DMS79 (cell line): ENCODE results near the gene MICU1.
"Not testable (repeated sequence)": the region's sequence is repeated elsewhere in the genome, so short reads cannot be mapped to it uniquely, and the experiment has no call there.

Source experiments
- DNase-seq: peaks from one replicate; lab custom pipeline; 2025; lab: John Stamatoyannopoulos, UW

MICU1 gene

DNA sequence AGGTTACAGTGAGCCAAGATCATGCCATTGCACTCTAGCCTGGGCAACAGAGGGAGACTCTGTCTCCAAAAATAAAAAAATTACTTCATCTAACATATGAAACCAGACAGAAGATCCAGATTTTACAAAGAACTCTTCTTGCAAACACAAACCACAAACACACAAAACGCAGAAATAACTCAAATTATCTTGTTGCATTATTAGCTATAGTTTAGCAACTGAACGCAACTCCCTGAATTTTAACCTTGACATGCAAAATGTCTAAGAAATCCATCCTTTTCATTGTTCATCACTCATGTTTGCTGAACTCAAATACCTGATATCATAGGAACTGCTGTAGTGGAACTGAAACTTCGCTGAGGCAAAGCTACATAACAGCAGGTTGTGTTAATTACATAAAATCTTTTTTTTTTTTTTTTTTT lies 64.1 kb downstream of the MICU1 start:
- no peak for DNase-seq

DNA sequence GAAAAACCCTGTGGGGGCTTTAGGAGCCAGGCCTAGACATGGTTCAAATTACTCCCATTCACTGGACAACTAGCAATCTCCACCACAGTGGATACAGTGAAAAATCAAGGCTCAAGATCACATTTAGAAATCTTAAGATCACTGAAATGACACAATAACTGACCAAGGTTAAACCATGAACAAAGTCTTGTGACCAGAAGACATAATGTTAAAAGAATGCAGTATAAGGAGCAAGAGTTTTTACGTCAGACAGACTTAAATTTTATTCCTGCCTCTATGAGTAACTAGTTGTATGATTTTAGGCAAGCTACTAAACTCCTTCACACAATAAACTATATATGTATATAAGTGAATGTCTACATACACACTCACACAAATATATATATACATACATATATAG lies 68.5 kb downstream of the MICU1 start:
- DNase-seq, result no peak

DNA sequence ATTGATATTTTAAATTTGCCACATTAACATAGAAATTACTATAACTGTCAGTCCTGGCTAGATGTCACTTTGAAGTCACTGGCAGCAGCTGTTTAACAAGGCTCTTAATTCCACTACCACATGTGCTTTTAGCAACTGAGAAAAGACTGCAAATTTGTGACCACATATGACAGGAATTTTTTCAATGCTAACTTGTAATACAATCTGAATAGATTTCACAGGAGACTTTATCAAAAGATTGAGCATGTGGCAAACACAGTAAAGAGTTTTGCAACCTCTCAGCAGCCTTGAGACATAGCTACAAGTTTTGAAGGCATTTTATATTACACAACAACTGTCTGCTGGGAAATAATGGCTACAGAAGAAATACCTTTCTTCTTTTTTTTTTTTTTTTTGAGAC lies 73.0 kb downstream of the MICU1 start:
- DNase-seq, result no peak

DNA sequence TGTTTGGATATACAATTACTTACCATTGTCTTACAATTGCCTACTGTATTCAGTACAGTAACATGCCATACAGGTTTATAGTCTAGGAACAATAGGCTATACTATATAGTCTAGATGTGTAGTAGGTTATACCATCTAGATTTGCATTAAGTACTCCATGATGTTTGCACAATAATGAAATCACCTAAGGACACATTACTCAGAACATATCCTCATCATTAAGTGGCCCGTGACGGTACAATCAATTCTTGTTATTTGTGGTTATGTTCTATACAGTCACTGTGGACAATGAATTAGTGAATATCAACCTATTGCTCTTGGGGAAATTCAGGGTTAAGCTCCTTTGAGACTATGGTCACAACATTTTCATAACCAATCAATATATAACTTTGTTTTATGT lies 75.6 kb downstream of the MICU1 start:
- no peak for DNase-seq

DNA sequence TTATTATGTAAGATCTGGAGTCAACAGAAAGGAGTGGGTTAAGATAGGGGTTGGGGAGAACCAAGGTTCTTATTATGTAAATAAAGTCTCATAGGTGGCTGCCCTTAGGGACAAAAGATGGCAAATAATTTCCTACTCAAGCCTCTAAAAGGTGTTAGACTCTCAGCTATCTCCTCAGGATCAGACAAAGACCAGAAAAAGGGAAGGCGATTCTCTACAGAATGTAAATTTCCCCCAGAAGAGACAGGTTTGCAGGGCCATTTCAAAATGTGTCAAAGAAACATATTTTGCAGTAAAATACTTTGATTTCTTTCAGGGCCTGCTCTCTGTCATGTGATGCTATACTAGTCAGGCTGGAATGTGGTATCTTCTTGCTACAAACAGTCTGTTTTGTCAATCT lies 80.3 kb downstream of the MICU1 start:
- no peak for DNase-seq

DNA sequence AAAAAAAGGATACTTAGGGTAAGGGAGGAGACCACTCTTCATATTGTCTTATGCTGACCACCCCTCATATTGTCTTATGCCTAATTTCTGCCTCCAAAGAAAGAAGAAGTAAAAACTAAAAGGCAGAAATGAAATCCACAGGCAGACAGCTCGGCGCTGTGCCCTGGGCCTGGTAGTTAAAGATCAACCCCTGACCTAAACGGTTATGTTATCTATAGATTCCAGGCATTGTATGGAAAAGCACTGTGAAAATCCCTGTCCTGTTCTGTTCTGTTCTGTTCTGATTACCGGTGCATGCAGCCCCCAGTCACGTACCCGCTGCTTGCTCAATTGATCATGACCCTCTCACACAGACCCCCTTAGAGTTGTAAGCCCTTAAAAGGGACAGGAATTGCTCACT lies 82.0 kb downstream of the MICU1 start:
- not testable (repeated sequence) for DNase-seq

DNA sequence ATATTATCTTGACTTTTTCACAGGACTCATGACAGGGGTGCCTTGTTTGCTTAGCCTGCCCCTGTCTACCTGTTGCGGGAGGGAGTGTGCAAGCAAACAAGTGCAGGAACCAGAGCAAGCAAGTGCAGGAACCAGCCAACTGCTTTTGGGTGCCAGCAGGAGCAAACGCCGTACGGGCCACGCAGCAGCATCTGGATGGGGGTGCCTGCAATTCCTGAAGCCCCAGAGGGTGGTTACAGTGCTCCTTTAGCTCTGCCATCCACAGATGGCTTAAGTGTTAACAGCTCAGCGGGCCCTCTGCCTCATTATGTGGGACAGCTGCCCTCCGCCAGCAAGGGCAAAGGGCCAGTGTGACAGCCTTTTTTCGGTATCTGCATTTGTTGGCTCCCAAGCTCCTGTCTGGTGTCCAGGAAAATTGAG lies 83.5 kb downstream of the MICU1 start:
- DNase-seq, result no peak

DNA sequence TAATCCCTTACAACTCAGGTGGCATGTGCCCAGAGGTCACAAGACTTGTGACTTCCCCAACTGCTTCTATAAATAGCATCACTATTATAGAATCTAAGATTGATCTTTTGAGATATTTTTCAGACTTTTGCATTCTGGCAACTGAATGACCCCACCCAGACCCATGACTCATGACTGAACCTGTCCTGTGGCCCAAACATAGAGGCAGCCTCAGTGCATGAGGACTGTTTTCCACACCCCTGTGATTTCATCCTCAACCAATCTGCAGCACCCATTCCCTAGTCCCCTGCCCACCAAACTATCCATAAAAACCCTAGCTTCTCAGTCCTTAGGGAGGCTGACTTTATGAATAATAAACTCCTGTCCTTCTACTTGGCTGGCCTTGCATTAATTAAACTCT lies 84.5 kb downstream of the MICU1 start:
- DNase-seq, result no peak

DNA sequence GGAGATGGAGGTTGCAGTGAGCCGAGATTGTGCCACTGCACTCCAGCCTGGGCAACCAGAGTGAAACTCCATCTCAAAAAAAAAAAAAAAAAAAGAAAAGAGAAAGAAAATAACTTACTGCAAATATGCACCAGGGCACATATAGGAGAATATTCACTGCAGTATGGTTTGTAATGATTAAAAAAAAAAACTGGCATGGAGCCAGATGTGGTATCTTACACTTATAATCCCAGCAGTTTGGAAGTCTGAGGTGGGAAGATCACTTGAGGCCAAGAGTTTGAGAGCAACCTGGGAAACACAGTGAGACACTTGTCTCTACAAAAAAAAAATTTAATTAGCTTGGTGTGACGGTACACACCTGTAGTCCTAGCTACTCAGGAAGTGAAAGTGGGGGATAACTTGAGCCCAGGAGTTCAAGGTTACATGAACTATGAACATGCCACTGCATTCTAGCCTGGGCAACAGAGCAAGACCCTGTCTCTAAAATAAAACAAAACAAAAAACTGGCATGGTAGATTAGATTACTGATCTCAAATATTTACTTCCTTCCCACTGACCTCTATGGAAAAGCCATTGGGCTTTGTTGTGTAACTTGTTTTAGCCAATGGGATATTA lies 85.6 kb downstream of the MICU1 start:
- no peak for DNase-seq

DNA sequence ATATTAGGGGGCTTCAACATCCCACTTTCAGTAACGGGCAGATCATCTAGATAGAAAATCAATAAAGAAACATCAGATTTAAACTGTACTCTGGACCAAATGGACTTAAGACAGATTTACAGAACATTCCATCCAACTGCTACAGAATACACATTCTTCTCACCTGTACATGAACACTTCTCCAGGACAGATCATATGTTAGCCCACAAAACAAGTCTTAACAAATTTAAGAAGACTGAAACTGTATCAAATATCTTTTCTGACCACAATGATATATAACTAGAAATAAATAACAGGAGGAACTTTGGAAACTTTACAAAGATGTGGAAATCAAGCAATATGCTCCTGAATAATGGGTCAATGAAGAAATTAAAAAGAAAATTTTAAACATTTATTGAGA lies 86.7 kb downstream of the MICU1 start:
- no peak for DNase-seq

DNA sequence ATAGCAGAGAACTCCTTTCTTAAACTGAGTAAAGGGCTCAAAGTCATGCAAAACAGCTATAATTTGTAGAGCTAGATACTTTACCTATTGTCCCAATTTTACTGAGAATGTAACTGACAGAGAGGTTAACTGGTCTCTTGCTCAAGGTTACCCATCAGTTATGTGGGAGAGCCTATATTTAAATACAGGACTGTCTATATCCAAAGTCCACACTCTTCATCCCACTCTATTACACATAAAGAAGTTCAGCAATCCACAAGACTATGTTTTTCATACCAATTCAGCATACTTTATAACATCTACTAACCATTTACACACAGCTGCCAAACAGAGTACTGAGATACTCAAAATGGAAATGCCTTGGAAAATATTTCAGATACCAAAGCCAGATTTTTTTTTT lies 100.2 kb downstream of the MICU1 start:
- DNase-seq, result no peak

DNA sequence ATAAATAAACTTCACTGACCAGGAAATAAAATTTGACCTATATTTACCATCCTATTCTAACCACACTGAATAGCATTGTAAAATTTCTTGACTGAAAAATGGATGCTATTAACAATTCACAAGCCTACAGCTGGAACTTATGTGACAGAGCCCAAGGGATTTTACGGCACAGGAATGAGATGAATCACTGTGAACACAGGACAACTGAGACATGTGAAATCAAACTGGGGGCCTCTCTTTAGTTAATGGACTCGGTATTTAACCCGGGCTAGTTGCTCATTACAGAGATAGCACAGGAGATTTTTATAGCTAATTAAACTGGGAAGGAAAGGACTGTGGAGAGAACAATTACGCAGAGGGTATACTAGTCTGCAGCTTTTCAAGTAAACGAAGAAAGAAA lies 100.6 kb downstream of the MICU1 start:
- DNase-seq, result no peak

DNA sequence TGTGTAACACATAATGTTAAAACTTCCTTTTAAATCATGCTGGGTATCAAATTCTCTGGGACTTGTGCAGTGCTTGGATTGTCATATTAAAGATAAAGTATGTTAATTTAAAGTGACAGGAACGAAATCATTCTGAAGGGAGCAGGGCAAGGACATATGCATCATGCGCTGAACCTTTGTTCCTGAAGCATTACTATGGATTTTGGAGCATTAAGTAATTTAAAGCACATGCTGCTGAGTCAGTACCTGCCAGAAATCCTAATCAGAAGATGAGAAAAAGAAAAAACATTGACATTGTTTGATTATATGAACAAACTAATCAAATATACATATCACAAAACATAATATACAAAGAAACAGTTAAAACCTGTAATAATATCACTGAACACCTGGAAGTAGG lies 101.4 kb downstream of the MICU1 start:
- no peak for DNase-seq

DNA sequence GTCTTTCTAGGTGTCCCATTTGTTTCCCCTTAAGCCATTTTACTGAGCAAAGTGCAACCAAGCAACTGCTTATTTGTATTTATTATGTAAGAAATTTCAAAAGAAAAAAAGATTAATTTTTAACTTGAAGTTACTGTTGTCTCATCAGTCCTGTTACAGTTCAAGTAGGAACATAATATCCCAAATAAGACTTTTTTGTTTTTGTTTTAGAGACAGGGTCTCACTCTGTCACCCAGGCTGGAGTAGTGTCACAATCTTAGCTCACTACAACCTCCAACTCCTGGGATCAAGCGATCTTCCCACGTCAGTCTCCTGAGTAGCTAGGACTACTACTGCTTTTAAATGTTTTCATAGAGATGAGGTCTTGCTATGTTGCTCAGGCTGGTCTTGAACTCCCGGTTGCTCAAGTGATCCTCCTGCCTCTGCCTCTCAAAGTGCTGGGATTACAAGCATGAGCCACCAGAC lies 101.9 kb downstream of the MICU1 start:
- DNase-seq, result no peak

DNA sequence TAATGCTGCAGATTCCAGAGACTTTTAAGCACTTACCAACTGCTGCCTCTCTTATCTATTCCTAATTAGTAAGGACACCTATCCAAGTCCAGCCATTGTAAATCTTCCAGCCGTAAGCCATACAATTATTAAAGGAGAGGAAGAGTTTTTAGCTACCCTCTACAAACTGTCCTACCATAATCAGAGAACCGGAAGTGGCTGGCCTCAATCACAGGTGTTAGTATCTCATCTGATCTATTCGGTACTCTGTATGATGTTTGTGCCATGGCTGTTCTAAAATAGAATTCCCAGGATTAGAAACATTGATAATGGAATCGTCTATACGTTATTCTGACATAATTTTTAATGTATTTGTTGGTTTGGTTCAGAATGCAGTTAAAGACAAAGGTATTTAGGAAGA lies 102.8 kb downstream of the MICU1 start:
- no peak for DNase-seq

DNA sequence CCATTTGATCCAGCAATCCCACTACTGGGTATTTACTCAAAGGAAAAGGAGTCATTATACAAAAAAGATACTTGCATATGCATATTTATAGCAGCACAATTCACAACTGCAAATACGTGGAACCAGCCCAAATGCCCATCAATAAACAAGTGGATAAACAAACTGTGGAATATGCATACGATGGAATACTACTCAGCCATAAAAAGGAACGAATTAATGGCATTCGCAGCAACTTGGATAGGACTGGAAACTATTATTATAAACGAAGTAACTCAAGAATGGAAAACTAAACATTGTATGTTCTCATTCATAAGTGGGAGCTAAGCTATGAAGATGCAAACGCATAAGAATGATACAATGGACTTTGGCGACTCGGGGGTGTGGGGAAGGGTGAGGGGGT lies 108.6 kb downstream of the MICU1 start:
- DNase-seq, result no peak

DNA sequence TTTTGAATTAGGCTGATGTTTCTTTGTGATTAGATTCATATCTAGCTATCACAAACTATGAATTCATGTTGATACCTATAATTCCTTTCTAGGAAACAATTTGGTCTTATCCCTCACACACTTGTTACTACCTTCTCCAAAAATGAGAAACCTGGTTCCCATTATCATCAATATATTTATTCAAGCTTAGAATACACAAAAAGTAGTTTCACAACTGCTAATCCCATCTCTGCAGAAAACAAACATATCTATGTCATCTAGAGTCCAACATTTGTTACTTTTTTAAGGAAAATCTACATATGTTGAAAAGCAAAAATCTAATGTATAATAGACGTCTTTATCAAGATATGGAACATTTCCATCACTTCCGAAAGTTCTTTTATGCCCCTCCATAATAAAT lies 110.4 kb downstream of the MICU1 start:
- no peak for DNase-seq

DNA sequence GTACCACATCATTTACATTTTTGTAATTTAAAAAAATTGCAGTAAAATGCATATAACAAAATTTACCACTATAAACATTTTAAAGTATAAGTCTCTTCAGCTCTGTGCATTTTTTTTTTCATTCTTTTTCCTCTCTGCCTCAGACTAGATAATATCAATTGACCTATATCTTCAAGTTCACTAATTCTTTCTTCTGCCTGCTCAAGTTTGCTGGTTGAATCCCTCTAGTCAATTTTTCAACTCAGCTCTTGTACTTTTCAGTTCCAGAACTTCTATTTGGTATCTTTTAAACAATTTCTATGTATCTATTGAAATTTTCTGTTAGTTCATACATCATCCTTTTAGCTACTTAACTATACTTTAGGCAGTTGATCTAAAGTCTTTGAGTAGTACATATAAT lies 112.0 kb downstream of the MICU1 start:
- DNase-seq, result no peak

DNA sequence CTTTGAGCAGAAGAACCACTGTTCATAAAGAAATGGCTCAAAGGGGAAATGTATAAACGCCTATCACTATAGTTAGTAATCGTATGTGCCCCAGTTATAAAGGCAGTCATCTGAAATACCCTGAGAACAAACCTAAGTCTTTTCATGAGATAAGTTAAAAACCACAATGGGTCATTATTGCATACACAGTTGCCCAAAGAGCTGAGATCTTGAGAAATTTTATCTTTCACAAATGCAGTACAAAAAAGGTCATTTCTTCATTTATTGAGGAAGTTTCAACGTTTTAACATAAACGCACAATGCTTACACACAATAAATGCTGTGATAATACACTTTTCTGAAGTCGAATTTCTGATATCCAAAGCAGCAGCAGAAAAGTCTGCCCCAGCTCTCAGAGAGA lies 114.4 kb downstream of the MICU1 start:
- DNase-seq, result no peak

DNA sequence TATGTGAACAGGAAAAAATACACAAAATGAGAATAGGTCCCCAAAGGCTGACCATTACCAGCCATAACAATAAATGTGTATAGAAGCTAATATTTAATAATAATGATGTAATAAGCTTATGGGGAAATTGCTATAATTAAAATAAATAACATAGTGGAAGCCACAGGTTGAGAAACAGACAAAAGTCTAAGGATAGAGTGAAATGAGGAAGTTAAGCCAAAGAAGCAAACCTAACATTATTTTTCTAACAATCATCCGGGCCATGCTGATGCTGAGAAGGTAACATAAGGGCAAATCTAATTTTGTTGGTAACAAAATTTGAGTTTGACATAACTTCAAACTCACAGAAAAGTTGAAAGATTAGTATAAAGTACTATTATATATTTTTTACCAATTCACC lies 115.9 kb downstream of the MICU1 start:
- no peak for DNase-seq

DNA sequence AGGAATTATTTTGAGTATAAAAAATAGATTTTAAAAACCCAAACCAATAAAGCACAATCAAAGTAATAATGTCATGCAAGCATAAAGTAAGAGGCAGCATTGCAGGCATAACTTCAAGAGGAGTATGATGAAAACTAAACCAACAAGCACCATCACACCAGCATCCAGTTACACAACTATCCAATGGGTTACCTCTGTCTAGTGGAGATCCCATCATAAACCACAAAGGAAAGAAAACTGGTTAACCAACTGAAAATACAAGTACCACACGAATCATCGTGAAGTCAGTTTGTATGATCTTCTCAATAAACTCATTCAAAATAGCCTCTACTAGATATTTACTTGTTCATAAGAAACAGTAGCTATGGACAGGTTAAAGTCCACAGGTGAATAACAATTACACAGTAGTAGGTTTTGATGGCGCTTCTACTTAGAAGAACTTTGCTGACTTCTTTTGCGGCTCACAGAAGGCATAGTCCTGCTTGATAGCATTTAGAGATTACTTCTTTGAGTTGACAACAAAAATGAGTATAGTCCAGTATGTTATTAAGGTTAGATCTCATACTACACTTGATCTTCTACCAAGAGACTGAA lies 116.6 kb downstream of the MICU1 start:
- DNase-seq, result no peak

DNA sequence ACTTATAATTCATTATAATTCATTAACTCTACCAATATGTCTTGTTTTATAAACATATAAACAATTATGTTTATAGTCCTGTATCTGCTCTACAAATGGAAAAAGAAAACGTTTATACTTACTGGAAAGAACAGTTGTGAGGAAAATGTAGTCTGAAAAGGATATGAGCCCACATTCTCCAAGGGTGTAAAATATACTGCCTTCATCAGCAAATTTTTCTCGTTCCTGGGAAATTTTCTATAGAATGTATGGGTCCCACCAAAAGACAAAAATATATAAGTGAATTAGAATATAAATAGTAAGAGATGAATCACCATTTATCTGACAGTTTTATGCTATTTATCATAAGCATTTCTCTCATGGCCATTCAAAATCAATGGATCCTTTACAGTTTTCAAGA lies 117.8 kb downstream of the MICU1 start:
- DNase-seq, result no peak

DNA sequence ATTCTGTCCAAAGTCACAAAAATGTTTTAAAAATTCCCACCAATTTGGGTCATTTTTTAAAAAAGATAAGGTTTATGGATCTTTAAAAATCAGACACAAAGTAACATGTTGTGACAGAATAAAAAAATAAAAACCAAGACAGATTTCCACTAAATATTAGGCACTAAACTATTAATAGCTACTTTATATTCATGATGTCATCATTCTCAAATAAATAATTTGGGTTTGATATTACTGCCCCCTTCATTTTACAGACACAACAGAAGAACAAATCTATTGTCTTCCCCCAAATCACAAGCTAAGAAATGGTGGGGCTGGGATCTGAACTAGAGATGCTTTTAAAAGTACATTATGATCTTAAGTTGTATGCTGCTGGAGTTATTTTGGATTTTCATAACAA lies 119.4 kb downstream of the MICU1 start:
- DNase-seq, result no peak

DNA sequence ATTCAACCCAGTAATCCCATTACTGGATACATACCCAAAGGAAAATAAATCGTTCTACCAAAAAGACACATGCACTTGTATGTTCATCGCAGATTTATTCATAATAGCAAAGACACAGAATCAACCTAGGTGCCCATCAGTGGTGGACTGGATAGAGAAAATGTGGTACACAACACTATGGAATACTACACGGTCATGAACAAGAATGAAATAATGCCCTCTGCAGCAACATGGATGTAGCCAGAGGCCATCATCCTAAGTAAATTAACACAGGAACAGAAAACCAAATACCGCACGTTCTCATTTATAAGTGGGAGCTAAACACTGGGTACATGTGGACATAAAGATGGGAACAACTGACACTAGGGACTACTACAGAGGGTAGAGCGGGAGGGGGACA lies 120.4 kb downstream of the MICU1 start:
- DNase-seq, result no peak
